Adrenal gland (tissue), 5 donors: ENCODE measurements around the gene SLC22A25.

ENCODE experiments used
- CTCF ChIP-seq, 6 experiments: fragments of 450-650 bp in 4 of 6; fragments of 200-600 bp in 2 of 6; sonication (generic) in 1 of 6; IDR thresholded peaks; 1 replicate in 5 of 6; 2 replicates in 1 of 6; pipeline versions ENCODE4 v1.5.1 to v1.8.0; 2016 to 2021; ENCODE audit warnings: antibody characterized with exemption in 6 of 6, mild to moderate bottlenecking in 2 of 6, moderate library complexity in 1 of 6
- POLR2A ChIP-seq, 2 donors: fragments of 450-650 bp; IDR thresholded peaks; one replicate each; pipeline ENCODE4 v1.6.1; 2017; ENCODE audit warnings: antibody characterized with exemption in 2 of 2, mild to moderate bottlenecking in 2 of 2, moderate library complexity in 1 of 2
- donor health status: DM: no; HTN: no; CAD: no.

DNA sequence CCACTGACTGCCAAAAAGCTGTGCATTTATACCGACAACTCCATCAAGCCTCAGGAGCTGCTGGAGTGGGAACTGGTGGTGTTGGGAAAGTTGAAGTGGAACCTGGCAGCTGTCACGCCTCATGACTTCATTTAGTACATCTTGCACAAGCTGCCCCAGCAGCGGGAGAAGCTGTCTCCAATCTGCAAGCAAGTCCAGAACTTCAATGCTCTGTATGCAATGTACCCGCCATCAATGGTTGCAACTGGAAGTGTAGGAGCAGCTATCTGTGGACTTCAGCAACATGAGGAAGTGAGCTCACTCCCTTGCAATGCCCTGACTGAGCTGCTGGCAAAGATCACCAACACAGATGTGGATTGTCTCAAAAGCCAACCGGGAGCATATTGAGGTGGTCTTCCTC is at the start of gene SLC22A25:
- no peak for TF ChIP-seq CTCF (IDR thresholded peaks at IDR 0.05)
- TF ChIP-seq POLR2A (IDR thresholded peaks at IDR 0.05), result no peak
